Endothelial cell of umbilical vein (primary cell): Measurements from ENCODE around the gene SEMA4D. TPM values are rescaled to one million over a fixed set of nuclear protein-coding genes. Genes with fewer than 3 reads are reported as not detected.

ENCODE experiments used
- BruUV-seq: library from RNA; stranded (reverse); fragments of 400-500 nt; replicated peaks from 2 replicates; lab custom pipeline; 2021; lab: Mats Ljungman, UMichigan
- CTCF ChIA-PET: fragments of 300-600, 350-600 bp; sonication (Branson Sonifier 250); formaldehyde crosslinking; loops from one replicate; lab custom pipeline; 2021; ENCODE audit warnings: antibody characterized with exemption, inconsistent platforms; lab: Charles Lee
- POLR2A ChIA-PET: fragments of 300-600, 350-600 bp; sonication (Branson Sonifier 250); formaldehyde crosslinking; loops from one replicate; lab custom pipeline; 2021; ENCODE audit warnings: antibody characterized with exemption, inconsistent platforms; lab: Charles Lee
- DNase-seq: peaks from one replicate; pipeline ENCODE4 v3.0.0-alpha.2; 2011; ENCODE audit warnings: low read depth, low spot score
- FAIRE-seq: peaks from 2 replicates; lab custom pipeline; 2011; peaks lifted over from hg19 to GRCh38; lab: Jason Lieb, UNC
- H2AFZ ChIP-seq: 2 replicates; pipeline ENCODE4 v1.6.0; 2012; ENCODE audit warnings: low read depth, low read length, control low read depth, inconsistent platforms
- H3K27ac ChIP-seq: 2 replicates; pipeline ENCODE4 v1.5.1; 2011; ENCODE audit warnings: low read depth, mild to moderate bottlenecking, control low read depth, low read length, moderate library complexity; ENCODE audit not compliant: insufficient read depth
- H3K27me3 ChIP-seq, 2 experiments: 2 replicates each; pipeline versions ENCODE4 v1.6.0 to v1.6.1; 2011; ENCODE audit warnings: low read length in 2 of 2, mixed read lengths in 1 of 2; ENCODE audit not compliant: control insufficient read depth in 2 of 2, insufficient read depth in 2 of 2
- H3K36me3 ChIP-seq, 2 experiments: 2 replicates in 1 of 2; 3 replicates in 1 of 2; pipeline ENCODE4 v1.5.1; 2011; ENCODE audit warnings: low read length in 2 of 2, mild to moderate bottlenecking in 1 of 2, moderate library complexity in 1 of 2; ENCODE audit not compliant: control insufficient read depth in 2 of 2, insufficient read depth in 2 of 2; ENCODE audit errors: extremely low read depth in 1 of 2
- H3K4me1 ChIP-seq: 3 replicates; pipeline ENCODE4 v1.5.1; 2011; ENCODE audit warnings: mild to moderate bottlenecking, low read length; ENCODE audit not compliant: control insufficient read depth, insufficient read depth; ENCODE audit errors: extremely low read depth
- H3K4me2 ChIP-seq: 2 replicates; pipeline ENCODE4 v1.6.1; 2011; ENCODE audit warnings: low read length, control low read depth, mixed read lengths; ENCODE audit not compliant: insufficient read depth
- H3K4me3 ChIP-seq, 3 experiments: fragments of 200-600 bp in 1 of 3; sonication (generic), shearing (Covaris generic) in 1 of 3; replicated peaks in 1 of 3; 2 replicates each; pipeline ENCODE4 v1.5.1; 2011 to 2016; ENCODE audit warnings: control low read depth in 3 of 3, low read length in 3 of 3, mild to moderate bottlenecking in 2 of 3, inconsistent platforms in 1 of 3, low read depth in 1 of 3, moderate library complexity in 1 of 3; ENCODE audit not compliant: insufficient read depth in 1 of 3
- H3K79me2 ChIP-seq: 2 replicates; pipeline ENCODE4 v1.6.0; 2012; ENCODE audit warnings: low read length, inconsistent platforms; ENCODE audit not compliant: control insufficient read depth, insufficient read depth
- H3K9ac ChIP-seq: replicated peaks from 2 replicates; pipeline ENCODE3; 2011; ENCODE audit warnings: low read length, control low read depth; ENCODE audit not compliant: insufficient read depth; ENCODE audit errors: extremely low read depth
- H3K9me1 ChIP-seq: replicated peaks from 3 replicates; pipeline ENCODE4 v1.6.0; 2011; ENCODE audit warnings: mild to moderate bottlenecking, low read length; ENCODE audit not compliant: control insufficient read depth, insufficient read depth; ENCODE audit errors: extremely low read depth
- H3K9me3 ChIP-seq: replicated peaks from 2 replicates; pipeline ENCODE4 v1.5.1; 2012; ENCODE audit warnings: low read length, inconsistent platforms; ENCODE audit not compliant: control insufficient read depth, insufficient read depth
- H4K20me1 ChIP-seq: replicated peaks from 2 replicates; pipeline ENCODE3; 2011; ENCODE audit warnings: mild to moderate bottlenecking, low read length; ENCODE audit not compliant: control insufficient read depth, insufficient read depth; ENCODE audit errors: extremely low read depth
- EZH2 ChIP-seq: IDR thresholded peaks from 2 replicates; pipeline ENCODE4 v1.6.1; 2012; ENCODE audit warnings: borderline replicate concordance, low read depth, mild to moderate bottlenecking, moderate library complexity, low read length, inconsistent platforms; ENCODE audit not compliant: severe bottlenecking
- FOS ChIP-seq: IDR thresholded peaks from 2 replicates; pipeline ENCODE4 v1.6.1; 2011; ENCODE audit warnings: mild to moderate bottlenecking, low read length, moderate library complexity, borderline replicate concordance; ENCODE audit not compliant: insufficient read depth
- GATA2 ChIP-seq: IDR thresholded peaks from 2 replicates; pipeline ENCODE4 v1.7.0; 2011; ENCODE audit warnings: low read depth, mild to moderate bottlenecking, moderate library complexity, mixed read lengths, low read length; ENCODE audit not compliant: insufficient read length, insufficient read depth
- JUN ChIP-seq: IDR thresholded peaks from 2 replicates; pipeline ENCODE4 v1.6.1; 2011; ENCODE audit warnings: borderline replicate concordance, low read depth; ENCODE audit not compliant: insufficient read length, insufficient read depth
- MYC ChIP-seq: IDR thresholded peaks from one replicate; pipeline ENCODE4 v1.6.1; 2011; ENCODE audit warnings: mild to moderate bottlenecking, low read depth, low read length
- POLR2A ChIP-seq: IDR thresholded peaks from 2 replicates; pipeline ENCODE4 v1.6.1; 2012; ENCODE audit warnings: low read depth, mild to moderate bottlenecking, control low read depth, low read length
- POLR2AphosphoS5 ChIP-seq: IDR thresholded peaks from 2 replicates; pipeline ENCODE4 v1.6.1; 2012; ENCODE audit warnings: low read depth, mild to moderate bottlenecking, control low read depth, low read length, moderate library complexity; ENCODE audit not compliant: insufficient read depth
- dilution Hi-C: fragments of 300-500 bp; cut with MboI; formaldehyde crosslinking; loops from one replicate; pipeline ENCODE4 v1.15.0; 2019; ENCODE audit warnings: low sequenced_read_pairs; ENCODE audit not compliant: extremely low pct_ligation_motif_present
- intact Hi-C: fragments of 100-400 bp; cut with micrococcal nuclease; formaldehyde crosslinking; loops from one replicate; pipeline ENCODE4 v1.10.0; 2022
- polyA plus RNA-seq, 4 experiments: library from polyadenylated mRNA; depleted of rRNA in 3 of 4; stranded (reverse) in 3 of 4; unstranded in 1 of 4; fragments of >200 nt; gene quantifications; 2 replicates each; pipeline versions ENCODE4 v1.2.1 to v1.2.3, GENCODE V29; 2011 to 2012; ENCODE audit warnings: missing spikeins in 1 of 4
- total RNA-seq: library from RNA; stranded (reverse); gene quantifications from 2 replicates; pipeline ENCODE4 v1.2.3, GENCODE V29; 2021
- TF ChIP-seq, protein P1 (sequence below): IDR thresholded peaks from 2 replicates; pipeline ENCODE4 v1.6.1; 2011; ENCODE audit not compliant: insufficient read depth, insufficient read length
- TF ChIP-seq, protein P2 (sequence below), 2 donors: IDR thresholded peaks; 1 replicate in 1 of 2; 2 replicates in 1 of 2; pipeline ENCODE4 v1.5.1; 2011; ENCODE audit warnings: low read length in 2 of 2, mild to moderate bottlenecking in 2 of 2, moderate library complexity in 2 of 2, control low read depth in 1 of 2, inconsistent platforms in 1 of 2, low read depth in 1 of 2; ENCODE audit not compliant: insufficient read depth in 1 of 2; ENCODE audit errors: extremely low read depth in 1 of 2

The SEMA4D gene
- total and polyA plus RNA-seq, 2 donors (not counting 3 experiments of a cell fraction or from before 2014, with no cell fraction given), result 3.9 to 15.7 TPM

DNA sequence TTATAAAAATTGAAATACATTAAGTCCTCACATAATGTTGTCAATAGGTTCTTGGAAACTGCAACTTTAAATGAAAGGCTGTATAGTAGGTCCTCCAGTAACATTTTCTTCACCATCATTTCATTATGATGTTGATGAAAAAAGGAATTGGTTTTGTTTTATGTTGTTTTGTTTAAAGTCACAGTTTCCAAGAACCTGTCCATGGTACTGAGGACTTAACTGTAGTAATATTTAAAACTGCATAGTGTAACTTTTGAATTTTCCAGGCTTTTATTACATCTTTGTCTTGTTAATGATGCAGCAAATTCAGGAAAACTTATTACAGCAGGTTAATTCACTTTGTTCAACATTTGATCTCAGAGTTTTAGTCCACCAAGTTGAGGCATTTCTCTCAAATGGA lies 168.0 kb downstream of the SEMA4D start:
- H3K4me3 ChIP-seq, result no peak overlapping the region
- H3K9ac ChIP-seq, result no peak overlapping the region
- FAIRE-seq, result no peak
- peaks cover 2% of the 10 kb centered on the region for H3K79me2 ChIP-seq
- DNase-seq, result no peak
- ChIA-PET CTCF (interaction anchor here (1.0 kb wide), 1 partner anchor 11 kb away, joined by 5 read pairs; the partner anchor contains the start of gene SECISBP2), POLR2A (no interaction called here)
- intact Hi-C loops (no loop called here), dilution Hi-C loops (no loop called here)
- TF ChIP-seq MYC (no peak), GATA2 (no peak), FOS (no peak), JUN (no peak), POLR2A (no peak), EZH2 (no peak), POLR2AphosphoS5 (no peak)
- TF ChIP-seq, protein P1, sequence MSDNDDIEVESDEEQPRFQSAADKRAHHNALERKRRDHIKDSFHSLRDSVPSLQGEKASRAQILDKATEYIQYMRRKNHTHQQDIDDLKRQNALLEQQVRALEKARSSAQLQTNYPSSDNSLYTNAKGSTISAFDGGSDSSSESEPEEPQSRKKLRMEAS, result no peak
- TF ChIP-seq, protein P2, sequence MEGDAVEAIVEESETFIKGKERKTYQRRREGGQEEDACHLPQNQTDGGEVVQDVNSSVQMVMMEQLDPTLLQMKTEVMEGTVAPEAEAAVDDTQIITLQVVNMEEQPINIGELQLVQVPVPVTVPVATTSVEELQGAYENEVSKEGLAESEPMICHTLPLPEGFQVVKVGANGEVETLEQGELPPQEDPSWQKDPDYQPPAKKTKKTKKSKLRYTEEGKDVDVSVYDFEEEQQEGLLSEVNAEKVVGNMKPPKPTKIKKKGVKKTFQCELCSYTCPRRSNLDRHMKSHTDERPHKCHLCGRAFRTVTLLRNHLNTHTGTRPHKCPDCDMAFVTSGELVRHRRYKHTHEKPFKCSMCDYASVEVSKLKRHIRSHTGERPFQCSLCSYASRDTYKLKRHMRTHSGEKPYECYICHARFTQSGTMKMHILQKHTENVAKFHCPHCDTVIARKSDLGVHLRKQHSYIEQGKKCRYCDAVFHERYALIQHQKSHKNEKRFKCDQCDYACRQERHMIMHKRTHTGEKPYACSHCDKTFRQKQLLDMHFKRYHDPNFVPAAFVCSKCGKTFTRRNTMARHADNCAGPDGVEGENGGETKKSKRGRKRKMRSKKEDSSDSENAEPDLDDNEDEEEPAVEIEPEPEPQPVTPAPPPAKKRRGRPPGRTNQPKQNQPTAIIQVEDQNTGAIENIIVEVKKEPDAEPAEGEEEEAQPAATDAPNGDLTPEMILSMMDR (IDR thresholded peaks at IDR 0.05; ENCODE audit: extremely low read depth in 1 of 2, insufficient read depth in 1 of 2, low read depth in 1 of 2, low read length in 2 of 2), result no peak
- H2AFZ ChIP-seq, result no peak overlapping the region
- H3K9me1 ChIP-seq, result no peaks in the 10 kb centered on the region
- H3K36me3 ChIP-seq, result peaks cover 11 to 17% of the 10 kb centered on the region in 2 experiments
- H3K4me2 ChIP-seq, result no peak overlapping the region
- H3K27me3 ChIP-seq, result no peaks in the 10 kb centered on the region
- no peaks in the 10 kb centered on the region for H3K9me3 ChIP-seq
- H3K27ac ChIP-seq, result no peak overlapping the region
- no peaks in the 10 kb centered on the region for H4K20me1 ChIP-seq
- BruUV-seq, result no TSS peak
- H3K4me1 ChIP-seq, result no peaks in the 10 kb centered on the region
